COLO668 (cell line): ENCODE measurements around the gene PTCHD4.

Experiments used
- DNase-seq: peaks from one replicate; lab custom pipeline; 2025; ENCODE audit not compliant: unreplicated experiment; lab: John Stamatoyannopoulos, UW

PTCHD4 gene

GRCh38 chr6:48099713-48100587, 11.0 kb downstream of the PTCHD4 start:
- DNase-seq = no peak

GRCh38 chr6:48098923-48099322, 12.1 kb downstream of the PTCHD4 start:
- no peak for DNase-seq

GRCh38 chr6:48092550-48093217, 18.3 kb downstream of the PTCHD4 start:
- DNase-seq = no peak

GRCh38 chr6:48090546-48090945, 20.5 kb downstream of the PTCHD4 start:
- DNase-seq = no peak

- DNase-seq = no peak
Observed at GRCh38 chr6:48087448-48087847, 23.5 kb downstream of the PTCHD4 start.

GRCh38 chr6:48086187-48086586, 24.8 kb downstream of the PTCHD4 start:
- DNase-seq = no peak

GRCh38 chr6:48085131-48085741, 25.8 kb downstream of the PTCHD4 start:
- DNase-seq = no peak

- DNase-seq = no peak
Observed at GRCh38 chr6:48084201-48084600, 26.8 kb downstream of the PTCHD4 start.

GRCh38 chr6:48080227-48081009, 30.6 kb downstream of the PTCHD4 start:
- DNase-seq = peak; percentile 33

- no peak for DNase-seq
Observed at GRCh38 chr6:48078120-48078519, 32.9 kb downstream of the PTCHD4 start.

- DNase-seq = no peak
Observed at GRCh38 chr6:48075181-48075580, 35.8 kb downstream of the PTCHD4 start.

GRCh38 chr6:48073976-48074767, 36.8 kb downstream of the PTCHD4 start:
- DNase-seq = no peak

GRCh38 chr6:48071833-48072232, 39.2 kb downstream of the PTCHD4 start:
- DNase-seq = no peak

GRCh38 chr6:48069280-48069679, 41.7 kb downstream of the PTCHD4 start:
- DNase-seq = no peak

GRCh38 chr6:48068278-48069251, 42.4 kb downstream of the PTCHD4 start:
- peak; percentile 31 for DNase-seq

- DNase-seq = no peak
Observed at GRCh38 chr6:48067886-48068277, 43.1 kb downstream of the PTCHD4 start.

- no peak for DNase-seq
Observed at GRCh38 chr6:48067148-48067712, 43.8 kb downstream of the PTCHD4 start.

- no peak for DNase-seq
Observed at GRCh38 chr6:48061265-48061990, 49.6 kb downstream of the PTCHD4 start.
